ENCODE data around the gene ITPRIP.

The ITPRIP gene

GRCh38 chr10:104279550-104280259 is 58.6 kb downstream of the ITPRIP start:
- DNase-seq = no peak

- DNase-seq = no peak
Observed at GRCh38 chr10:104277785-104278184, 60.5 kb downstream of the ITPRIP start.

GRCh38 chr10:104276192-104276591 is 62.1 kb downstream of the ITPRIP start:
- DNase-seq = no peak

- DNase-seq = peak; percentile 57
Observed at GRCh38 chr10:104274762-104275721, 63.2 kb downstream of the ITPRIP start.

- DNase-seq = peak; percentile 41
Observed at GRCh38 chr10:104273899-104274575, 64.2 kb downstream of the ITPRIP start.

GRCh38 chr10:104273286-104273685 is 65.0 kb downstream of the ITPRIP start:
- no peak for DNase-seq

GRCh38 chr10:104268713-104269645 is 69.3 kb downstream of the ITPRIP start, which contains the start of gene GSTO2:
Gene GSTO2, plus strand, starts transcription at chr10:104269184. Its CDS starts 5,732 bp downstream, at chr10:104274916.
- peak; percentile 99 for DNase-seq

- peak; percentile 68 for DNase-seq
Observed at GRCh38 chr10:104268405-104268712, 69.9 kb downstream of the ITPRIP start.

GRCh38 chr10:104267721-104268404 is 70.4 kb downstream of the ITPRIP start:
- DNase-seq = no peak

GRCh38 chr10:104264783-104265182 is 73.5 kb downstream of the ITPRIP start:
- no peak for DNase-seq

- DNase-seq = no peak
Observed at GRCh38 chr10:104262055-104262454, 76.2 kb downstream of the ITPRIP start.

- peak; percentile 69 for DNase-seq
Observed at GRCh38 chr10:104260775-104261115, 77.5 kb downstream of the ITPRIP start.

GRCh38 chr10:104259999-104260774 is 78.1 kb downstream of the ITPRIP start:
- DNase-seq = no peak
